HEK293 (cell line): ENCODE data around the gene HINT3.
A peak's percentile ranks its signal among the peaks of the same experiment; 100 is the strongest.

ENCODE experiments used
- CTCF ChIA-PET: fragments of 350-600 bp; formaldehyde crosslinking; extraction: SDS; loops from one replicate; lab custom pipeline; 2021; ENCODE audit warnings: antibody characterized with exemption; lab: Yijun Ruan, JAX
- POLR2A ChIA-PET: fragments of 300-600 bp; formaldehyde crosslinking; extraction: SDS; loops from one replicate; lab custom pipeline; 2020; ENCODE audit warnings: antibody characterized with exemption, inconsistent platforms; lab: Yijun Ruan, JAX
- H3K27ac ChIP-seq: fragments of 200-500 bp; sonication (Bioruptor generic); 2 replicates; pipeline ENCODE4 v1.5.1; 2014; ENCODE audit warnings: low read depth, low read length, control low read depth, inconsistent platforms; ENCODE audit errors: extremely low read depth
- H3K36me3 ChIP-seq, 2 experiments: fragments of 200-500 bp in 1 of 2; sonication (Bioruptor generic) in 1 of 2; 1 replicate in 1 of 2; 2 replicates in 1 of 2; pipeline ENCODE4 v1.5.1; 2014 to 2017; ENCODE audit warnings: inconsistent platforms in 2 of 2, low read length in 2 of 2; ENCODE audit not compliant: control insufficient read depth in 2 of 2, insufficient read depth in 1 of 2
- H3K4me1 ChIP-seq: fragments of 200-500 bp; sonication (Bioruptor generic); 2 replicates; pipeline ENCODE4 v1.5.1; 2014; ENCODE audit warnings: mild to moderate bottlenecking, low read length, inconsistent platforms; ENCODE audit not compliant: control insufficient read depth, insufficient read depth
- H3K4me3 ChIP-seq: 2 replicates; pipeline ENCODE4 v1.5.1; 2011; ENCODE audit warnings: low read depth, mild to moderate bottlenecking, control low read depth, low read length, moderate library complexity
- H3K9me3 ChIP-seq: fragments of 200-500 bp; sonication (Bioruptor generic); 2 replicates; pipeline ENCODE4 v1.5.1; 2014; ENCODE audit warnings: low read depth, low read length, inconsistent platforms; ENCODE audit not compliant: control insufficient read depth, insufficient read depth
- BCL11A ChIP-seq: fragments of 450-650 bp; formaldehyde crosslinking; IDR thresholded peaks from 2 replicates; pipeline ENCODE4 v1.5.1; 2016; ENCODE audit warnings: low read depth, missing biosample characterization, missing genetic modification characterization
- BCL11B ChIP-seq: fragments of 450-650 bp; formaldehyde crosslinking; IDR thresholded peaks from 2 replicates; pipeline ENCODE4 v1.5.1; 2016; ENCODE audit warnings: low read depth, missing biosample characterization, missing genetic modification characterization
- OSR2 ChIP-seq: fragments of 450-650 bp; formaldehyde crosslinking; IDR thresholded peaks from 2 replicates; pipeline ENCODE4 v1.5.1; 2016; ENCODE audit warnings: missing biosample characterization, missing genetic modification characterization
- PRDM6 ChIP-seq: fragments of 450-650 bp; formaldehyde crosslinking; IDR thresholded peaks from 2 replicates; pipeline ENCODE4 v1.5.1; 2017; ENCODE audit warnings: missing biosample characterization, missing genetic modification characterization
- SETDB1 ChIP-seq: IDR thresholded peaks from one replicate; pipeline ENCODE4 v1.6.1; 2017; ENCODE audit warnings: mild to moderate bottlenecking, low read length, moderate library complexity, mixed read lengths; ENCODE audit not compliant: insufficient read length
- ZBTB17 ChIP-seq: fragments of 450-650 bp; formaldehyde crosslinking; IDR thresholded peaks from 2 replicates; pipeline ENCODE4 v1.5.1; 2016; ENCODE audit warnings: missing biosample characterization, missing genetic modification characterization
- ZBTB48 ChIP-seq: fragments of 450-650 bp; formaldehyde crosslinking; IDR thresholded peaks from 2 replicates; pipeline ENCODE4 v1.5.1; 2016; ENCODE audit warnings: missing biosample characterization, missing genetic modification characterization
- ZFP37 ChIP-seq: fragments of 450-650 bp; formaldehyde crosslinking; IDR thresholded peaks from 2 replicates; pipeline ENCODE4 v1.5.1; 2016; ENCODE audit warnings: missing biosample characterization, missing genetic modification characterization
- ZFP69B ChIP-seq: fragments of 450-650 bp; formaldehyde crosslinking; IDR thresholded peaks from 2 replicates; pipeline ENCODE4 v1.5.1; 2016; ENCODE audit warnings: missing biosample characterization, missing genetic modification characterization
- ZNF175 ChIP-seq: fragments of 450-650 bp; formaldehyde crosslinking; IDR thresholded peaks from 2 replicates; pipeline ENCODE4 v1.5.1; 2016; ENCODE audit warnings: missing biosample characterization, missing genetic modification characterization
- ZNF2 ChIP-seq: fragments of 450-650 bp; formaldehyde crosslinking; IDR thresholded peaks from 2 replicates; pipeline ENCODE4 v1.5.1; 2016; ENCODE audit warnings: missing biosample characterization, missing genetic modification characterization
- ZNF211 ChIP-seq: fragments of 450-650 bp; formaldehyde crosslinking; IDR thresholded peaks from 2 replicates; pipeline ENCODE4 v1.5.1; 2016; ENCODE audit warnings: low read depth, missing biosample characterization, missing genetic modification characterization
- ZNF248 ChIP-seq: fragments of 450-650 bp; formaldehyde crosslinking; IDR thresholded peaks from 2 replicates; pipeline ENCODE4 v1.5.1; 2017; ENCODE audit warnings: missing biosample characterization, missing genetic modification characterization
- ZNF335 ChIP-seq: fragments of 450-650 bp; formaldehyde crosslinking; conservative IDR thresholded peaks from 2 replicates; pipeline ENCODE4 v1.5.1; 2016; ENCODE audit warnings: missing biosample characterization, missing genetic modification characterization
- ZNF394 ChIP-seq: fragments of 450-650 bp; formaldehyde crosslinking; IDR thresholded peaks from 2 replicates; pipeline ENCODE4 v1.5.1; 2016; ENCODE audit warnings: missing biosample characterization, missing genetic modification characterization, mild to moderate bottlenecking, moderate library complexity, borderline replicate concordance
- ZNF416 ChIP-seq: fragments of 450-650 bp; formaldehyde crosslinking; IDR thresholded peaks from 2 replicates; pipeline ENCODE4 v1.5.1; 2016; ENCODE audit warnings: missing biosample characterization, missing genetic modification characterization
- ZNF48 ChIP-seq: fragments of 450-650 bp; formaldehyde crosslinking; IDR thresholded peaks from 2 replicates; pipeline ENCODE4 v1.5.1; 2016; ENCODE audit warnings: missing biosample characterization, missing genetic modification characterization
- ZNF501 ChIP-seq: fragments of 450-650 bp; formaldehyde crosslinking; IDR thresholded peaks from 2 replicates; pipeline ENCODE4 v1.5.1; 2016; ENCODE audit warnings: missing biosample characterization, missing genetic modification characterization
- ZNF548 ChIP-seq: fragments of 450-650 bp; formaldehyde crosslinking; IDR thresholded peaks from 2 replicates; pipeline ENCODE4 v1.5.1; 2016; ENCODE audit warnings: missing biosample characterization, missing genetic modification characterization
- ZNF555 ChIP-seq: fragments of 450-650 bp; formaldehyde crosslinking; conservative IDR thresholded peaks from 2 replicates; pipeline ENCODE4 v1.5.1; 2017; ENCODE audit warnings: missing biosample characterization, mild to moderate bottlenecking, missing genetic modification characterization, inconsistent platforms
- ZNF561 ChIP-seq: fragments of 450-650 bp; IDR thresholded peaks from 2 replicates; pipeline ENCODE4 v1.5.1; 2018; ENCODE audit warnings: missing biosample characterization, missing genetic modification characterization, borderline replicate concordance
- ZNF660 ChIP-seq: fragments of 450-650 bp; IDR thresholded peaks from 2 replicates; pipeline ENCODE4 v1.5.1; 2018; ENCODE audit warnings: missing biosample characterization, mild to moderate bottlenecking, missing genetic modification characterization
- ZNF707 ChIP-seq: fragments of 450-650 bp; formaldehyde crosslinking; IDR thresholded peaks from 2 replicates; pipeline ENCODE4 v1.5.1; 2016; ENCODE audit warnings: missing biosample characterization, missing genetic modification characterization
- ZNF776 ChIP-seq: fragments of 450-650 bp; formaldehyde crosslinking; IDR thresholded peaks from 2 replicates; pipeline ENCODE4 v1.5.0; 2017; ENCODE audit warnings: missing biosample characterization, missing genetic modification characterization, borderline replicate concordance
- ZNF777 ChIP-seq: fragments of 450-650 bp; formaldehyde crosslinking; IDR thresholded peaks from 2 replicates; pipeline ENCODE4 v1.5.1; 2017; ENCODE audit warnings: missing biosample characterization, missing genetic modification characterization, borderline replicate concordance
- ZSCAN5A ChIP-seq: fragments of 450-650 bp; formaldehyde crosslinking; IDR thresholded peaks from 2 replicates; pipeline ENCODE4 v1.5.1; 2016; ENCODE audit warnings: missing biosample characterization, missing genetic modification characterization
- TF ChIP-seq, protein P1 (sequence below): fragments of 450-650 bp; formaldehyde crosslinking; IDR thresholded peaks from 2 replicates; pipeline ENCODE4 v1.5.1; 2016; ENCODE audit warnings: missing biosample characterization, missing genetic modification characterization

The HINT3 gene

DNA sequence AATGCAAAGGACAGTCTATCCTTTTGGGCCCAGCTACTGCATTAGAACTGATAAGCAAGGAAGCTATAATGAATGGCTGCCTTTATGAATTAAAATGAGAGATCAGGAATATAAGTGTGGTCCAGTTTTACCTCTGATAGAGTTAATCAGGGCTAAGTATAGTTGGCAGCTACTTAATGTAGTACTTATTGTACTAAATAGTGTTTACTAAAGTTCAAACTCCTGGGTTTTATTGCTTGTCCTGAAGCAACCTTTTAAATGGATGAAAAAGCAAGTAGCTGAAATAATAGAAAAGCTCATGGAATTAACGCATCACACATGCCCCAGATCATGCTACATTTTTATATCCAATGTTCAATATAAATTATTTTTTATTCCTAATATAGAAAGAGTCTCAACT lies 35.1 kb downstream of the HINT3 start:
- no peaks in the 10 kb centered on the region for H3K9me3 ChIP-seq
- peaks cover 19% of the 10 kb centered on the region; the same call in 1 of the 2 replicates for H3K4me1 ChIP-seq
- CTCF ChIA-PET = interaction anchor here (0.6 to 2.6 kb wide), 8 partner anchors 12 to 152 kb away, joined by 3 to 16 read pairs (median 4); no protein-coding TSS in a partner anchor
- TF ChIP-seq ZNF335 = 0 out of 2 replicates have a peak, but pooled peaks have one; percentile 1
- TF ChIP-seq PRDM6 (tag by site-specific recombination) = peak; percentile 86
- TF ChIP-seq ZNF660 (tag by site-specific recombination) = no peak
- TF ChIP-seq OSR2 = peak; percentile 38; the same call in 1 of the 2 replicates
- TF ChIP-seq, protein P1, sequence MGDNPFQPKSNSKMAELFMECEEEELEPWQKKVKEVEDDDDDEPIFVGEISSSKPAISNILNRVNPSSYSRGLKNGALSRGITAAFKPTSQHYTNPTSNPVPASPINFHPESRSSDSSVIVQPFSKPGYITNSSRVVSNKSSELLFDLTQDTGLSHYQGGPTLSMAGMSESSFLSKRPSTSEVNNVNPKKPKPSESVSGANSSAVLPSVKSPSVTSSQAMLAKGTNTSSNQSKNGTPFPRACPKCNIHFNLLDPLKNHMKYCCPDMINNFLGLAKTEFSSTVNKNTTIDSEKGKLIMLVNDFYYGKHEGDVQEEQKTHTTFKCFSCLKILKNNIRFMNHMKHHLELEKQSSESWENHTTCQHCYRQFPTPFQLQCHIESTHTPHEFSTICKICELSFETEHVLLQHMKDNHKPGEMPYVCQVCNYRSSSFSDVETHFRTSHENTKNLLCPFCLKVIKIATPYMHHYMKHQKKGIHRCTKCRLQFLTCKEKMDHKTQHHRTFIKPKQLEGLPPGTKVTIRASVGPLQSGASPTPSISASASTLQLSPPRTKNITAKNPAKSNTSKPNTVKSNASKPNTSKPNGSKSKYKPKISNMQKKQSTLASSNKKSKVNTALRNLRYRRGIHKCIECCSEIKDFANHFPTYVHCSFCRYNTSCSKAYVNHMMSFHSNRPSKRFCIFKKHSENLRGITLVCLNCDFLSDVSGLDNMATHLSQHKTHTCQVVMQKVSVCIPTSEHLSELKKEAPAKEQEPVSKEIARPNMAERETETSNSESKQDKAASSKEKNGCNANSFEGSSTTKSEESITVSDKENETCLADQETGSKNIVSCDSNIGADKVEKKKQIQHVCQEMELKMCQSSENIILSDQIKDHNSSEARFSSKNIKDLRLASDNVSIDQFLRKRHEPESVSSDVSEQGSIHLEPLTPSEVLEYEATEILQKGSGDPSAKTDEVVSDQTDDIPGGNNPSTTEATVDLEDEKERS (tag by site-specific recombination) = no peak
- no peak for TF ChIP-seq ZNF777 (tag by site-specific recombination)
- no peak overlapping the region for H3K4me3 ChIP-seq
- POLR2A ChIA-PET = interaction anchor here (0.6 kb wide), 1 partner anchor 66 kb away, joined by 3 read pairs; no protein-coding TSS in a partner anchor
- no peaks in the 10 kb centered on the region; a peak in 1 of 3 replicates for H3K36me3 ChIP-seq
- H3K27ac ChIP-seq = no peak overlapping the region

DNA sequence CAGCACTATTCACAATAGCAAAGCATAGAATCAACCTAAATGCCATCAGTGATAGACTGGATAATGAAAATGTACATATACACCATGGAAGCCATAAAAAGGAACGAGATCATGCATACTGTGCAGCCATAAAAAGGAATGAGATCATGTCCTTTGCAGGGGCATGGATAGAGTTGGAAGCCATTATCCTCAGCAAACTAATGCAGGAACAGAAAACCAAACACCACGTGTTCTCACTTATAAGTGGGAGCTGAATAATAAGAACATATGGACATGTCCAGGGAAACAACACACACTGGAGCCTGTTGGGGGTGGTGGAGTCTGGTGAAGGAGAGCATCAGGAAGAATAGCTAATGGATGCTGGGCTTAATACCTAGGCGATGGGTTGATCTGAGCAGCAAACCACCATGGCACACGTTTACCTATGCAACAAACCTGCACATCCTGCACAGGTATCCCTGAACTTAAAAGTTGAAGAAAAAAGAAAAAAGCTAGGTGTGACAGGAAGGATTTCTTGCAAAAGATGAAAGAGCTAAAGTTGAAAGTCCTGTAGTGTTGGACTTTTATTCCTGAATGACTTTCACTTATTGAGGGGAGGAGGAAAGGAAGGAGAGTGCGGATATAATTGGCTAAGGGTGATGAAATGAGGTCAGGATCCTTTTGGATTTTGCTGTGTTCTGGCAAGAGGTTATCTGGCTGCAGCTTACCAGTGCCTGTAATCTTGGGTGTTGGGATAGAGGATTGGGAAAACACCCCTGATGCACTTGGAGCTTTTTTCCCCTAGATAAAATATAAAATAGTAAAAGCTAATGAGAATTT lies 38.3 kb downstream of the HINT3 start:
- CTCF ChIA-PET = interaction anchor here (0.6 to 4.1 kb wide), 29 partner anchors 8 to 1127 kb away, joined by 3 to 30 read pairs (median 4); partner anchors contain the start of gene TRMT11
- Histone ChIP-seq H3K4me3 (no peak overlapping the region), H3K27ac (no peak overlapping the region), H3K4me1 (peaks cover 21% of the 10 kb centered on the region; the same call in 1 of the 2 replicates), H3K9me3 (no peaks in the 10 kb centered on the region), H3K36me3 (peaks cover 10 to 27% of the 10 kb centered on the region in 2 experiments)
- POLR2A ChIA-PET = interaction anchor here (1.2 to 2.1 kb wide), 2 partner anchors 8 to 37 kb away, joined by 3 to 17 read pairs; partner anchors contain the start of gene TRMT11
- TF ChIP-seq ZNF211 = 0 out of 2 replicates have a peak, but pooled peaks have one; percentile 34
- TF ChIP-seq ZNF175 (tag by site-specific recombination) = no peak
- peak; percentile 88 for TF ChIP-seq ZBTB17
- peak; percentile 64; the same call in 1 of the 2 replicates for TF ChIP-seq ZNF2 (tag by site-specific recombination)
- no peak for TF ChIP-seq ZNF501 (tag by site-specific recombination)
- TF ChIP-seq ZNF416 = no peak
- TF ChIP-seq BCL11A (tag by site-specific recombination) = no peak
- no peak for TF ChIP-seq ZNF248 (tag by site-specific recombination)
- TF ChIP-seq ZSCAN5A = no peak
- TF ChIP-seq ZNF335 = peak; percentile 17; the same call in 1 of the 2 replicates
- TF ChIP-seq SETDB1 = no peak
- no peak for TF ChIP-seq ZBTB48 (tag by site-specific recombination)
- no peak for TF ChIP-seq BCL11B (tag by site-specific recombination)
- TF ChIP-seq ZNF555 (tag by site-specific recombination) = no peak
- TF ChIP-seq ZNF48 (tag by site-specific recombination) = no peak
- TF ChIP-seq ZNF707 = no peak
- TF ChIP-seq ZNF548 (tag by site-specific recombination) = no peak
- no peak for TF ChIP-seq ZFP37 (tag by site-specific recombination)
- 0 out of 2 replicates have a peak, but pooled peaks have one; percentile 22 for TF ChIP-seq ZNF561 (tag by site-specific recombination)
- TF ChIP-seq ZNF776 (tag by site-specific recombination) = no peak
- 0 out of 2 replicates have a peak, but pooled peaks have one; percentile 35 for TF ChIP-seq ZFP69B (tag by site-specific recombination)
- peak; percentile 39; the same call in 1 of the 2 replicates for TF ChIP-seq ZNF394 (tag by site-specific recombination)
